ENCODE results near the gene F12.
"Not testable (repeated sequence)": the region's sequence is repeated elsewhere in the genome, so short reads cannot be mapped to it uniquely, and the experiment has no call there.

The F12 gene

DNA sequence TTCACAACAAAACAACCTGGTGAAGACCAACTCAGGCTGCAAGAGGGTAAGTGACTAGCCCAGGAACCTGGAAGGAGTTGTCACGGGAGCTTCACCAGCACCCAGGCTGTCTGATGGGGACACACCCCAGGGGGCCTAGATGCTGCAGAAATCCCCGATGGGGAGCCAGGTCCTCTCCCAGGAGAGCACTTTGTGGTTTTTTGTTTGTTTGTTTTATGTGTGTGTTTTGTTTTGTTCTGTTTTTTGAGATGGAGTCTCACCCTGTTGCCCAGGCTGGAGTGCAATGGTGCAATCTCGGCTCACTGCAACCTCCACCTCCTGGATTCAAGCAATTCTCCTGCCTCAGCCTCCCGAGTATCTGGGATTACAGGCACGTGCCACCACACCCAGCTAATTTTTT is 33.8 kb downstream of the F12 start:
- peaks cover 0 to 30% of the 10 kb centered on the region in 2 experiments for H3K27me3 ChIP-seq (ENCODE audit: control insufficient read depth in 1 of 2, insufficient read depth in 1 of 2, low read length in 2 of 2)
- not testable (repeated sequence) for H3K4me3 ChIP-seq (ENCODE audit: insufficient read depth in 1 of 2, low read depth in 1 of 2, low read length in 2 of 2); H3K9me3 ChIP-seq (ENCODE audit: control insufficient read depth, low read length); H3K18ac ChIP-seq (ENCODE audit: low read depth in 1 of 2, low read length in 2 of 2); H3K79me1 ChIP-seq (replicated peaks; ENCODE audit: low read length, poor library complexity, severe bottlenecking); H2AK5ac ChIP-seq (ENCODE audit: low read length, severe bottlenecking); H3K4me2 ChIP-seq (ENCODE audit: low read length, poor library complexity, severe bottlenecking); H4K91ac ChIP-seq (ENCODE audit: low read length); H2AFZ ChIP-seq (ENCODE audit: low read depth, low read length); H3K23ac ChIP-seq (ENCODE audit: low read length in 2 of 2); H2BK15ac ChIP-seq (ENCODE audit: low read depth, poor library complexity, severe bottlenecking); H3K4ac ChIP-seq (ENCODE audit: low read depth in 1 of 2, low read length in 2 of 2); H4K8ac ChIP-seq (ENCODE audit: low read length); H3K9ac ChIP-seq (ENCODE audit: low read length); H3K27ac ChIP-seq (ENCODE audit: low read length, poor library complexity, severe bottlenecking); H2BK120ac ChIP-seq (ENCODE audit: low read depth, low read length); H2BK5ac ChIP-seq (ENCODE audit: low read depth, low read length, poor library complexity, severe bottlenecking); H2BK12ac ChIP-seq (ENCODE audit: low read length in 2 of 2); H3K14ac ChIP-seq (ENCODE audit: low read length in 2 of 2); DNase-seq
- peaks cover 0 to 14% of the 10 kb centered on the region in 2 experiments for H3K36me3 ChIP-seq (ENCODE audit: control insufficient read depth in 1 of 2, insufficient read depth in 2 of 2, low read depth in 1 of 2, low read length in 2 of 2)
- H3K4me1 ChIP-seq (ENCODE audit: control insufficient read depth, insufficient read depth, low read depth, low read length): peaks cover 31% of the 10 kb centered on the region
- 79% methylated on average over 5 of the region's 5 CpGs for WGBS

DNA sequence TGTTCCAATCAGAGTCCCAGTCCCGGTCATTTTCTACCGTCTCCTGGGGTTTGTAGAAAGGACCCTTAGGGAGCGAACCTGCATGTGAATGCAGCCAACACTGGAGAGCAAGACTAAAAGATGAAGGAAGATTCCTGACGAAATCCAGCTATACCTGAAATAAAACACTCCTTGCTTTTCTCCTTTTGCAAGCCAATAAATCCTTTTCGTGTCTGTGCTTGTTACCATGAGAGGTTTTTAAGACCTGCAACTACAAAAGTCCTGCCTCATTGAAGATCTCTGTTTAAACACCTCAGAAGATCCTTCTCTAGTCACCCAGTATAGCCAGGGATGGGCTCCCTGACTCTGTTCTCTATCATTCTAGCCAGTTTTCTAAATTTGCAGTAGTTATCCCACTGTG is 35.2 kb downstream of the F12 start:
- WGBS: 87% methylated on average over 5 of the region's 5 CpGs
- no peak overlapping the region for H2AK5ac ChIP-seq (ENCODE audit: low read length, severe bottlenecking)

GRCh38 chr5:177373806-177374205 is 35.6 kb downstream of the F12 start:
- WGBS: 70% methylated on average over 6 of the region's 6 CpGs

More for the DNA sequence above, 35.2 kb downstream of the F12 start:
- no peak for DNase-seq
- no peak overlapping the region for H3K14ac ChIP-seq (ENCODE audit: low read length in 2 of 2)
- H2BK120ac ChIP-seq (ENCODE audit: low read depth, low read length): no peak overlapping the region
- H2BK15ac ChIP-seq (ENCODE audit: low read depth, poor library complexity, severe bottlenecking): no peak overlapping the region
- H3K36me3 ChIP-seq (ENCODE audit: control insufficient read depth in 1 of 2, insufficient read depth in 2 of 2, low read depth in 1 of 2, low read length in 2 of 2): peaks cover 0 to 14% of the 10 kb centered on the region in 2 experiments
- peaks cover 10% of the 10 kb centered on the region for H3K79me1 ChIP-seq (replicated peaks; ENCODE audit: low read length, poor library complexity, severe bottlenecking)
- H3K4me2 ChIP-seq (ENCODE audit: low read length, poor library complexity, severe bottlenecking): no peak overlapping the region
- no peak overlapping the region for H3K4me3 ChIP-seq (ENCODE audit: insufficient read depth in 1 of 2, low read depth in 1 of 2, low read length in 2 of 2)
- H2BK12ac ChIP-seq (ENCODE audit: low read length in 2 of 2): no peak overlapping the region
- H3K27ac ChIP-seq (ENCODE audit: low read length, poor library complexity, severe bottlenecking): no peak overlapping the region
- no peak overlapping the region for H4K8ac ChIP-seq (ENCODE audit: low read length)
- no peak overlapping the region for H2BK5ac ChIP-seq (ENCODE audit: low read depth, low read length, poor library complexity, severe bottlenecking)
- H3K18ac ChIP-seq (ENCODE audit: low read depth in 1 of 2, low read length in 2 of 2): no peak overlapping the region
- H2AFZ ChIP-seq (ENCODE audit: low read depth, low read length): no peak overlapping the region
- H3K27me3 ChIP-seq (ENCODE audit: control insufficient read depth in 1 of 2, insufficient read depth in 1 of 2, low read length in 2 of 2): peaks cover 0 to 39% of the 10 kb centered on the region in 2 experiments
- H3K4me1 ChIP-seq (ENCODE audit: control insufficient read depth, insufficient read depth, low read depth, low read length): peaks cover 31% of the 10 kb centered on the region
- H3K9ac ChIP-seq (ENCODE audit: low read length): no peak overlapping the region
- no peak overlapping the region for H3K23ac ChIP-seq (ENCODE audit: low read length in 2 of 2)
- no peak overlapping the region for H4K91ac ChIP-seq (ENCODE audit: low read length)
- no peak overlapping the region for H3K4ac ChIP-seq (ENCODE audit: low read depth in 1 of 2, low read length in 2 of 2)
- H3K9me3 ChIP-seq (ENCODE audit: control insufficient read depth, low read length): no peaks in the 10 kb centered on the region

GRCh38 chr5:177372910-177373309 is 36.5 kb downstream of the F12 start:
- DNase-seq: no peak
- Histone ChIP-seq H2BK5ac (ENCODE audit: low read depth, low read length, poor library complexity, severe bottlenecking) (no peak overlapping the region), H3K23ac (ENCODE audit: low read length in 2 of 2) (no peak overlapping the region), H3K4me1 (ENCODE audit: control insufficient read depth, insufficient read depth, low read depth, low read length) (peaks cover 22% of the 10 kb centered on the region), H3K4me3 (ENCODE audit: insufficient read depth in 1 of 2, low read depth in 1 of 2, low read length in 2 of 2) (no peak overlapping the region), H3K36me3 (ENCODE audit: control insufficient read depth in 1 of 2, insufficient read depth in 2 of 2, low read depth in 1 of 2, low read length in 2 of 2) (peaks cover 0 to 14% of the 10 kb centered on the region in 2 experiments), H2AFZ (ENCODE audit: low read depth, low read length) (no peak overlapping the region), H3K27me3 (ENCODE audit: control insufficient read depth in 1 of 2, insufficient read depth in 1 of 2, low read length in 2 of 2) (peaks cover 0 to 46% of the 10 kb centered on the region in 2 experiments), H2BK12ac (ENCODE audit: low read length in 2 of 2) (no peak overlapping the region), H3K4ac (ENCODE audit: low read depth in 1 of 2, low read length in 2 of 2) (no peak overlapping the region), H2AK5ac (ENCODE audit: low read length, severe bottlenecking) (no peak overlapping the region), H4K91ac (ENCODE audit: low read length) (no peak overlapping the region), H3K9ac (ENCODE audit: low read length) (no peak overlapping the region), H3K18ac (ENCODE audit: low read depth in 1 of 2, low read length in 2 of 2) (no peak overlapping the region), H4K8ac (ENCODE audit: low read length) (no peak overlapping the region), H3K9me3 (ENCODE audit: control insufficient read depth, low read length) (no peaks in the 10 kb centered on the region), H3K14ac (ENCODE audit: low read length in 2 of 2) (no peak overlapping the region), H2BK15ac (ENCODE audit: low read depth, poor library complexity, severe bottlenecking) (no peak overlapping the region), H3K4me2 (ENCODE audit: low read length, poor library complexity, severe bottlenecking) (no peak overlapping the region), H2BK120ac (ENCODE audit: low read depth, low read length) (no peak overlapping the region), H3K27ac (ENCODE audit: low read length, poor library complexity, severe bottlenecking) (no peak overlapping the region), H3K79me1 (replicated peaks; ENCODE audit: low read length, poor library complexity, severe bottlenecking) (peaks cover 10% of the 10 kb centered on the region)
- WGBS: 89% methylated on average over 6 of the region's 6 CpGs

More at GRCh38 chr5:177373806-177374205, 35.6 kb downstream of the F12 start:
- Histone ChIP-seq H2AK5ac (ENCODE audit: low read length, severe bottlenecking) (no peak overlapping the region), H3K79me1 (replicated peaks; ENCODE audit: low read length, poor library complexity, severe bottlenecking) (peaks cover 10% of the 10 kb centered on the region), H3K4me3 (ENCODE audit: insufficient read depth in 1 of 2, low read depth in 1 of 2, low read length in 2 of 2) (no peak overlapping the region), H2BK120ac (ENCODE audit: low read depth, low read length) (no peak overlapping the region), H3K27me3 (ENCODE audit: control insufficient read depth in 1 of 2, insufficient read depth in 1 of 2, low read length in 2 of 2) (peaks cover 0 to 41% of the 10 kb centered on the region in 2 experiments), H3K9me3 (ENCODE audit: control insufficient read depth, low read length) (no peaks in the 10 kb centered on the region), H3K23ac (ENCODE audit: low read length in 2 of 2) (no peak overlapping the region), H2BK12ac (ENCODE audit: low read length in 2 of 2) (no peak overlapping the region), H4K91ac (ENCODE audit: low read length) (no peak overlapping the region), H3K36me3 (ENCODE audit: control insufficient read depth in 1 of 2, insufficient read depth in 2 of 2, low read depth in 1 of 2, low read length in 2 of 2) (peaks cover 0 to 14% of the 10 kb centered on the region in 2 experiments), H3K18ac (ENCODE audit: low read depth in 1 of 2, low read length in 2 of 2) (no peak overlapping the region), H3K4ac (ENCODE audit: low read depth in 1 of 2, low read length in 2 of 2) (no peak overlapping the region), H3K14ac (ENCODE audit: low read length in 2 of 2) (no peak overlapping the region), H2BK5ac (ENCODE audit: low read depth, low read length, poor library complexity, severe bottlenecking) (no peak overlapping the region), H3K9ac (ENCODE audit: low read length) (no peak overlapping the region), H3K4me2 (ENCODE audit: low read length, poor library complexity, severe bottlenecking) (no peak overlapping the region), H2BK15ac (ENCODE audit: low read depth, poor library complexity, severe bottlenecking) (no peak overlapping the region), H3K4me1 (ENCODE audit: control insufficient read depth, insufficient read depth, low read depth, low read length) (peaks cover 27% of the 10 kb centered on the region), H3K27ac (ENCODE audit: low read length, poor library complexity, severe bottlenecking) (no peak overlapping the region), H4K8ac (ENCODE audit: low read length) (no peak overlapping the region), H2AFZ (ENCODE audit: low read depth, low read length) (no peak overlapping the region)
- no peak for DNase-seq
